Endodermal cell (in vitro differentiated cells): Measurements from ENCODE around the gene ADGRE3. TPM values are rescaled to one million over a fixed set of nuclear protein-coding genes. Genes with fewer than 3 reads are reported as not detected.

Source experiments
- DNase-seq: peaks from one replicate; pipeline ENCODE4 v3.0.0-alpha.2; 2017
- H3K27ac ChIP-seq: 2 replicates; pipeline ENCODE4 v1.5.1; 2013; ENCODE audit warnings: mild to moderate bottlenecking, low read depth, low read length, moderate library complexity
- H3K27me3 ChIP-seq: 2 replicates; pipeline ENCODE4 v1.6.1; 2013; ENCODE audit warnings: mild to moderate bottlenecking, low read length, moderate library complexity; ENCODE audit not compliant: insufficient read depth, control insufficient read depth, poor library complexity, severe bottlenecking
- H3K36me3 ChIP-seq: 2 replicates; pipeline ENCODE4 v1.7.0; 2013; ENCODE audit warnings: mild to moderate bottlenecking, low read length, moderate library complexity; ENCODE audit not compliant: control insufficient read depth, insufficient read depth
- H3K4me1 ChIP-seq: one replicate; pipeline ENCODE4 v1.7.0; 2013; ENCODE audit warnings: low read length; ENCODE audit not compliant: control insufficient read depth, insufficient read depth
- H3K4me3 ChIP-seq: 2 replicates; pipeline ENCODE4 v1.5.1; 2013; ENCODE audit warnings: mild to moderate bottlenecking, low read length, moderate library complexity
- H3K9ac ChIP-seq: 2 replicates; pipeline ENCODE4 v1.6.1; 2013; ENCODE audit warnings: mild to moderate bottlenecking, low read length, moderate library complexity; ENCODE audit not compliant: poor library complexity, severe bottlenecking; ENCODE audit errors: extremely low read depth
- H3K9me3 ChIP-seq: 2 replicates; pipeline ENCODE4 v1.6.1; 2013; ENCODE audit warnings: mild to moderate bottlenecking, low read length, moderate library complexity; ENCODE audit not compliant: control insufficient read depth
- H3K27ac Mint-ChIP-seq: 2 replicates; pipeline ENCODE4 v1.8.0; 2020; ENCODE audit warnings: mixed read lengths
- H3K27me3 Mint-ChIP-seq: 2 replicates; pipeline ENCODE4 v1.8.0; 2021; ENCODE audit warnings: mild to moderate bottlenecking, mixed read lengths; ENCODE audit not compliant: insufficient read depth
- H3K36me3 Mint-ChIP-seq: 2 replicates; pipeline ENCODE4 v1.8.0; 2020; ENCODE audit warnings: low read depth, mixed read lengths
- H3K4me1 Mint-ChIP-seq: 2 replicates; pipeline ENCODE4 v1.8.0; 2020; ENCODE audit warnings: mixed read lengths
- H3K4me3 Mint-ChIP-seq: 2 replicates; pipeline ENCODE4 v1.8.0; 2020; ENCODE audit warnings: mild to moderate bottlenecking, moderate library complexity, mixed read lengths
- H3K9me3 Mint-ChIP-seq: 2 replicates; pipeline ENCODE4 v1.8.0; 2020; ENCODE audit warnings: mild to moderate bottlenecking, mixed read lengths
- WGBS, 2 experiments: methylation state at CpG; one replicate each; pipeline versions ENCODE4 v1.1.5 to v1.1.7; 2013; ENCODE audit warnings: missing lambda C conversion rate in 2 of 2, mixed read lengths in 1 of 2; ENCODE audit not compliant: insufficient coverage in 1 of 2, insufficient read length in 1 of 2; 5-methylcytosine and 5-hydroxymethylcytosine counted together
- total RNA-seq, 2 donors: library from RNA; stranded (reverse); fragmentation: NEBNext Ultra II Directional in 1 of 2; extraction: Animal tissue kit (Norgen Biotek cat#: 25700) in 1 of 2; gene quantifications; 2 replicates in 1 of 2; 3 replicates in 1 of 2; pipeline ENCODE4 v1.2.1, GENCODE V29; 2021
- TF ChIP-seq, protein P1 (sequence below): fragments of 200-600 bp; sonication (generic); conservative IDR thresholded peaks from 2 replicates; pipeline ENCODE4 v1.5.0; 2021; ENCODE audit warnings: antibody characterized with exemption, mild to moderate bottlenecking

ADGRE3 gene
- total RNA-seq, 2 donors from 2014 or later, result not detected

- WGBS, 2 experiments, result 80 to 82% methylated on average over 11 of the region's 11 CpGs
- TF ChIP-seq, protein P1, sequence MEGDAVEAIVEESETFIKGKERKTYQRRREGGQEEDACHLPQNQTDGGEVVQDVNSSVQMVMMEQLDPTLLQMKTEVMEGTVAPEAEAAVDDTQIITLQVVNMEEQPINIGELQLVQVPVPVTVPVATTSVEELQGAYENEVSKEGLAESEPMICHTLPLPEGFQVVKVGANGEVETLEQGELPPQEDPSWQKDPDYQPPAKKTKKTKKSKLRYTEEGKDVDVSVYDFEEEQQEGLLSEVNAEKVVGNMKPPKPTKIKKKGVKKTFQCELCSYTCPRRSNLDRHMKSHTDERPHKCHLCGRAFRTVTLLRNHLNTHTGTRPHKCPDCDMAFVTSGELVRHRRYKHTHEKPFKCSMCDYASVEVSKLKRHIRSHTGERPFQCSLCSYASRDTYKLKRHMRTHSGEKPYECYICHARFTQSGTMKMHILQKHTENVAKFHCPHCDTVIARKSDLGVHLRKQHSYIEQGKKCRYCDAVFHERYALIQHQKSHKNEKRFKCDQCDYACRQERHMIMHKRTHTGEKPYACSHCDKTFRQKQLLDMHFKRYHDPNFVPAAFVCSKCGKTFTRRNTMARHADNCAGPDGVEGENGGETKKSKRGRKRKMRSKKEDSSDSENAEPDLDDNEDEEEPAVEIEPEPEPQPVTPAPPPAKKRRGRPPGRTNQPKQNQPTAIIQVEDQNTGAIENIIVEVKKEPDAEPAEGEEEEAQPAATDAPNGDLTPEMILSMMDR, result no peak
These were observed 18.9 kb downstream of the ADGRE3 start for GRCh38 chr19:14655726-14656125.

DNA sequence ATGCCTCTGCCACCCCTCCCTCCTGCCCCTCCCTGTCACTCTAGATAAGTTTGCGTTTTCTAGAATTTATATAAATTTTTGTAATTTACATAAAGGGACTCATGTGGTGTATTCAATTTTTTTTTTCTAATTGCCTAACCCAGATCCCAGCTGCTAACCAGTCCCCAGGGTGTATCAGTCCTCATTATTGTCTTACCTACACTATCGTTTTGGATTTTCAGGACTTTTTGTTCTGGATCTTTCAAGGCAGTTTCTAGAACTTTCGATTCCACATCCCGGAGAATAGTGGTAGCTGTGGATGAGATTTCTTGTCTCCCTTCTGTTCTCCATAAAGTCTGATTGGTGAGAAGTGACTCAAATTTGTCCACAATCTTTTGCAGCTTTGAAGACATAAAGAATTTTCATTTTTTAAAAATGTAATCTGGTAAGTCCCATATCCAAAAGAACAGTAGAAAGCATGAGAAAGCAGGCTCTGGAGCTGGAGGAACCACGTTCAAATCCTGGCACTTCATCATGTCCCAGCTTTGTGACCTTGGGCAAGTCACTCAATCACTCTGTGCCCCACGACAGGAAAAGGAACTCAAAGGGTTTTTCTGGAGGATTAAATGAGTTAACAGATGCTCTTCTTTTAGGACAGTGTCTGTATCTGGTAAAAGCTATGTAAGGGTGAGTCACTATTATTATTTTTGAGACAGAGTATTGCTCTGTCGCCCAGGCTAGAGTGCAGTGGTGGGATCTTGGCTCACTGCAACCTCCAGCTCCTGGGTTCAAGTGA lies 19.7 kb downstream of the ADGRE3 start:
- Histone ChIP-seq H3K9ac (no peak overlapping the region), H3K27me3 (no peaks in the 10 kb centered on the region), H3K27ac (no peak overlapping the region), H3K4me3 (no peak overlapping the region), H3K4me1 (no peaks in the 10 kb centered on the region), H3K9me3 (peaks cover 27% of the 10 kb centered on the region), H3K36me3 (no peaks in the 10 kb centered on the region)
- Mint-ChIP-seq H3K27me3 (no peaks in the 10 kb centered on the region), H3K36me3 (no peaks in the 10 kb centered on the region), H3K27ac (no peak overlapping the region), H3K9me3 (peaks cover 71% of the 10 kb centered on the region), H3K4me1 (no peaks in the 10 kb centered on the region), H3K4me3 (no peak overlapping the region)
- no peak for DNase-seq
- TF ChIP-seq, protein P1, result no peak
- WGBS, 2 experiments, result 58 to 59% methylated on average over 6 of the region's 7 CpGs

More at GRCh38 chr19:14655726-14656125, 18.9 kb downstream of the ADGRE3 start:
- no peaks in the 10 kb centered on the region for H3K27me3 ChIP-seq
- Mint-ChIP-seq H3K9me3 (peaks cover 71% of the 10 kb centered on the region), H3K4me1 (no peaks in the 10 kb centered on the region), H3K27me3 (peaks cover 2% of the 10 kb centered on the region), H3K27ac (no peak overlapping the region), H3K36me3 (no peaks in the 10 kb centered on the region), H3K4me3 (no peak overlapping the region)
- no peak overlapping the region for H3K27ac ChIP-seq
- H3K9ac ChIP-seq, result no peak overlapping the region
- no peak overlapping the region for H3K4me3 ChIP-seq
- H3K4me1 ChIP-seq, result no peaks in the 10 kb centered on the region
- DNase-seq, result no peak
- no peaks in the 10 kb centered on the region for H3K36me3 ChIP-seq
- H3K9me3 ChIP-seq, result peaks cover 19% of the 10 kb centered on the region

GRCh38 chr19:14650161-14650560 lies 24.5 kb downstream of the ADGRE3 start:
- Histone ChIP-seq H3K4me3 (no peak overlapping the region), H3K4me1 (no peaks in the 10 kb centered on the region), H3K36me3 (no peaks in the 10 kb centered on the region), H3K9ac (no peak overlapping the region), H3K27me3 (no peaks in the 10 kb centered on the region), H3K9me3 (peaks cover 50% of the 10 kb centered on the region), H3K27ac (no peak overlapping the region)
- no peaks in the 10 kb centered on the region for H3K36me3 Mint-ChIP-seq
- no peaks in the 10 kb centered on the region for H3K4me1 Mint-ChIP-seq
- no peak overlapping the region for H3K4me3 Mint-ChIP-seq
- H3K27ac Mint-ChIP-seq, result no peak overlapping the region
- WGBS, 2 experiments, result 58 to 68% methylated on average over 2 of the region's 2 CpGs
- TF ChIP-seq, protein P1, result no peak
- H3K27me3 Mint-ChIP-seq, result peaks cover 4% of the 10 kb centered on the region
- DNase-seq, result no peak
- H3K9me3 Mint-ChIP-seq, result peaks cover 73% of the 10 kb centered on the region
